ENCODE measurements around the gene LASP1.
"Not testable (repeated sequence)": the region's sequence is repeated elsewhere in the genome, so short reads cannot be mapped to it uniquely, and the experiment has no call there.

- not testable (repeated sequence) for TF ChIP-seq FOXM1 (IDR thresholded peaks at IDR 0.05; ENCODE audit: low read depth); REST (IDR thresholded peaks at IDR 0.05; ENCODE audit: low read depth, low read length); CTCF (IDR thresholded peaks at IDR 0.05); GABPA (IDR thresholded peaks at IDR 0.05; ENCODE audit: low read depth); ELF1 (IDR thresholded peaks at IDR 0.05)
Measured at GRCh38 chr17:38911731-38912081, 41.8 kb downstream of the LASP1 start.

Data from SK-N-SH (cell line).